ENCODE measurements around the gene RNF44. TPM values are rescaled to one million over a fixed set of nuclear protein-coding genes. Genes with fewer than 3 reads are reported as not detected.

Gene RNF44
- total and polyA plus RNA-seq, 4 donors: 3.2 to 6.4 (median 4.7) TPM

- TF ChIP-seq SP1 (IDR thresholded peaks at IDR 0.05) (no peak), REST (IDR thresholded peaks at IDR 0.05) (no peak), HNF4G (IDR thresholded peaks at IDR 0.05) (no peak), EGR1 (IDR thresholded peaks at IDR 0.05; ENCODE audit: low read depth in 2 of 2) (no peak), HNF4A (conservative IDR thresholded peaks at IDR 0.05) (no peak), NR2F2 (IDR thresholded peaks at IDR 0.05) (no peak), CTCF (IDR thresholded peaks at IDR 0.05; ENCODE audit: low read depth, low read length, missing input control) (no peak)
- no peak overlapping the region for H3K9ac ChIP-seq (ENCODE audit: low read depth in 1 of 2, low read length in 2 of 2)
- no peak for DNase-seq (ENCODE audit: low spot score)
- H3K9me3 ChIP-seq (ENCODE audit: control insufficient read depth in 4 of 4, low read length in 3 of 4): no peaks in the 10 kb centered on the region
- H3K4me1 ChIP-seq (ENCODE audit: control insufficient read depth in 4 of 4, insufficient read depth in 4 of 4, low read length in 3 of 4): no peaks in the 10 kb centered on the region
- no peaks in the 10 kb centered on the region for H3K27me3 ChIP-seq (ENCODE audit: control insufficient read depth in 4 of 4, insufficient read depth in 4 of 4, low read length in 3 of 4)
- WGBS: 85% methylated on average over 12 of the region's 12 CpGs
- no peak overlapping the region for H3K27ac ChIP-seq (ENCODE audit: low read depth in 1 of 2, low read length in 2 of 2)
- peaks cover 4 to 12% (median 5%) of the 10 kb centered on the region in 4 donors for H3K36me3 ChIP-seq (ENCODE audit: control insufficient read depth in 4 of 4, insufficient read depth in 3 of 4, low read depth in 1 of 4, low read length in 3 of 4)
- no peak overlapping the region for H3K4me3 ChIP-seq (ENCODE audit: low read depth in 1 of 3, low read length in 3 of 3)
Observed at GRCh38 chr5:176513788-176514187, 23.4 kb downstream of the RNF44 start.

GRCh38 chr5:176508603-176509002, 28.6 kb downstream of the RNF44 start:
- H3K27me3 ChIP-seq (ENCODE audit: control insufficient read depth in 4 of 4, insufficient read depth in 4 of 4, low read length in 3 of 4): no peaks in the 10 kb centered on the region
- H3K36me3 ChIP-seq (ENCODE audit: control insufficient read depth in 4 of 4, insufficient read depth in 3 of 4, low read depth in 1 of 4, low read length in 3 of 4): peaks cover 12 to 43% (median 33%) of the 10 kb centered on the region in 4 donors
- H3K9me3 ChIP-seq (ENCODE audit: control insufficient read depth in 4 of 4, low read length in 3 of 4): no peaks in the 10 kb centered on the region
- no peak overlapping the region for H3K27ac ChIP-seq (ENCODE audit: low read depth in 1 of 2, low read length in 2 of 2)
- 92% methylated on average over 4 of the region's 4 CpGs for WGBS
- no peaks in the 10 kb centered on the region for H3K4me1 ChIP-seq (ENCODE audit: control insufficient read depth in 4 of 4, insufficient read depth in 4 of 4, low read length in 3 of 4)
- H3K9ac ChIP-seq (ENCODE audit: low read depth in 1 of 2, low read length in 2 of 2): no peak overlapping the region
- DNase-seq (ENCODE audit: low spot score): no peak
- TF ChIP-seq ZBTB33 (IDR thresholded peaks at IDR 0.05) (no peak), HNF4A (conservative IDR thresholded peaks at IDR 0.05) (no peak), FOXA1 (IDR thresholded peaks at IDR 0.05) (no peak), EGR1 (IDR thresholded peaks at IDR 0.05; ENCODE audit: low read depth in 2 of 2) (no peak), MAX (IDR thresholded peaks at IDR 0.05) (no peak), SP1 (IDR thresholded peaks at IDR 0.05) (no peak), NR2F2 (IDR thresholded peaks at IDR 0.05) (no peak)
- H3K4me3 ChIP-seq (ENCODE audit: low read depth in 1 of 3, low read length in 3 of 3): no peak overlapping the region

Data from liver (tissue), 9 donors.